Tibial nerve (tissue), 4 donors: Measurements from ENCODE around the gene C1orf232. TPM values are rescaled to one million over a fixed set of nuclear protein-coding genes. Genes with fewer than 3 reads are reported as not detected.

Experiments used
- DNase-seq, 2 donors: peaks; one replicate each; pipeline ENCODE4 v3.0.0-alpha.2; 2019; ENCODE audit warnings: low spot score in 2 of 2
- H3K27ac ChIP-seq, 4 donors: fragments of 200-600 bp; sonication (generic) in 3 of 4; one replicate each; pipeline ENCODE4 v1.5.1; 2017 to 2019; ENCODE audit warnings: mild to moderate bottlenecking in 1 of 4
- H3K27me3 ChIP-seq, 2 donors: fragments of 200-600 bp; sonication (generic) in 1 of 2; one replicate each; pipeline versions ENCODE4 v1.5.1 to v1.6.0; 2017 to 2019
- H3K36me3 ChIP-seq, 3 donors: fragments of 200-600 bp; sonication (generic); one replicate each; pipeline ENCODE4 v1.5.1; 2018 to 2019
- H3K4me1 ChIP-seq, 4 donors: fragments of 200-600 bp; sonication (generic) in 3 of 4; one replicate each; pipeline ENCODE4 v1.5.1; 2017 to 2019
- H3K4me3 ChIP-seq, 4 donors: fragments of 200-600 bp; sonication (generic) in 3 of 4; one replicate each; pipeline ENCODE4 v1.5.1; 2017 to 2019; ENCODE audit warnings: mild to moderate bottlenecking in 1 of 4, moderate library complexity in 1 of 4
- H3K9me3 ChIP-seq, 4 donors: fragments of 200-600 bp; sonication (generic) in 3 of 4; one replicate each; pipeline ENCODE4 v1.5.1; 2017 to 2019
- CTCF ChIP-seq, 5 experiments: fragments of 200-600 bp in 3 of 5; fragments of 450-650 bp in 2 of 5; sonication (generic) in 3 of 5; IDR thresholded peaks; one replicate each; pipeline ENCODE4 v1.5.1; 2016 to 2019; ENCODE audit warnings: antibody characterized with exemption in 5 of 5, mild to moderate bottlenecking in 3 of 5, moderate library complexity in 2 of 5
- EP300 ChIP-seq, 2 donors: sonication (generic); formaldehyde crosslinking; IDR thresholded peaks; one replicate each; pipeline ENCODE4 v1.6.1; 2017; ENCODE audit warnings: antibody characterized with exemption in 2 of 2, mild to moderate bottlenecking in 1 of 2
- POLR2A ChIP-seq, 2 donors: fragments of 450-650 bp; IDR thresholded peaks; one replicate each; pipeline ENCODE4 v1.6.1; 2017; ENCODE audit warnings: antibody characterized with exemption in 2 of 2, mild to moderate bottlenecking in 2 of 2, moderate library complexity in 2 of 2
- WGBS, 2 donors: methylation state at CpG; one replicate each; pipeline ENCODE4 v1.1.5; 2018; 5-methylcytosine and 5-hydroxymethylcytosine counted together
- total RNA-seq, 4 donors: library from RNA; depleted of rRNA; stranded (reverse); fragments of >200 nt; gene quantifications; one replicate each; pipeline ENCODE4 v1.1.0, GENCODE V29; 2016

Gene C1orf232
- total RNA-seq, 4 donors from 2014 or later, result not detected

DNA sequence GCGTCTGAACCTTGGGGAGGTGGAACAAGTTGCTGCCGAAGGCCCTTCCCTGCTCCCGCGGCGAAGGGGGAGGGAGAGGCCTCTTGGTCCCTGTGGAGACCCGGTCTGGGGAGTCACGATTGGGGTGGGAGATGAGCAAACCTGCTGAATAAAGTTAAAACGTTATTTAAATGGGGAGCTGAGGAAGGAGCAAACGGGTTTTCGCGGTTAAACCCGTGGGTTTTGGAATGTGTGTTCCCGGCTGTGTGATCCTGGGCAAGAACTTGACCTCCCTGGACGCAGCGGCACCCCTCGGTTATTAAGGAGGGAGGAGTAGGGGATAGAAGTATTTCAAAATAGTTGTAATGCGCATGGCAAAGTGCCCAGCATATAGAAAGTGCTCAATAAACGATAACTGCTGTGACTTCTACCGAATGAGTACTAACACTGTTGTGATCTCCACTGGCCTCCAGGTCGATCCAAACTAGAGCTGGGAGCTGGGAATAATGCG lies 6.5 kb downstream of the C1orf232 start:
- Histone ChIP-seq H3K4me1 (peaks cover 0 to 31% (median 9%) of the 10 kb centered on the region in 4 donors), H3K9me3 (no peaks in the 10 kb centered on the region), H3K27ac (peak overlapping the region in 1 of 4 donors; percentile 67), H3K27me3 (peaks cover 0 to 34% of the 10 kb centered on the region in 2 donors), H3K36me3 (no peaks in the 10 kb centered on the region), H3K4me3 (peak overlapping the region; percentile 37 to 62 (median 40))
- DNase-seq, result no peak
- 29% methylated on average over 21 of the region's 21 CpGs for WGBS, 2 donors
- TF ChIP-seq POLR2A (IDR thresholded peaks at IDR 0.05), result no peak
- no peak for TF ChIP-seq CTCF (IDR thresholded peaks at IDR 0.05)
- TF ChIP-seq EP300 (IDR thresholded peaks at IDR 0.05), result no peak

DNA sequence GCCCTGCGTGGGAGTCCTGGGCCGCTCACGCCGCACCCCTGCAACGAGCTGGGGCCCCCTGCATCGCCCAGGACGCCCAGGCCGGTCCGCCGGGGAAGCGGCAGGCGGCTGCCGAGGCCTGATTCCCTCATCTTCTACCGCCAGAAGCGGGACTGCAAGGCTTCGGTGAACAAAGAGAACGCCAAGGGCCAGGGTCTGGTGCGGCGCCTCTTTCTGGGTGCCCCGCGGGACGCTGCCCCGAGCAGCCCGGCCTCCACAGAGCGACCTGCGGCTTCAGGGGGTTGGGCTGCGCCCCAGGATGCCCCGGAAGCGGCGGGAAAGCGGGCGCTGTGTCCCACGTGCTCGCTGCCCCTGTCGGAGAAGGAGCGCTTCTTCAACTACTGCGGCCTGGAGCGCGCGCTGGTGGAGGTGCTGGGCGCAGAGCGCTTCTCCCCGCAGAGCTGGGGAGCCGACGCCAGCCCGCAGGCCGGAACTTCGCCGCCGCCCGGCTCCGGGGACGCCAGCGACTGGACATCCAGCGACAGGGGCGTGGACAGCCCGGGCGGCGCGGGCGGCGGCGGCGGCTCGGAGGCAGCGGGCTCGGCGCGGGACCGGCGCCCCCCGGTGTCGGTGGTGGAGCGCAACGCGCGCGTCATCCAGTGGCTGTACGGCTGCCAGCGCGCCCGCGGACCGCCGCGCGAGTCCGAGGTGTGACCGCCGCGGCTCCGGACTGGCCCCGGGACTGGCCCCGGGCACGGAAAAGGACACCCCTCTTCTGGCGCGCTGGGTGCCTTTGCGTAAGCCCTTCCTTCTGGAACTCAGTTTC lies 7.1 kb downstream of the C1orf232 start:
- Histone ChIP-seq H3K9me3 (no peaks in the 10 kb centered on the region), H3K4me3 (peak overlapping the region; percentile 37 to 62 (median 41)), H3K36me3 (no peaks in the 10 kb centered on the region), H3K27ac (peak overlapping the region in 1 of 4 donors; percentile 67), H3K4me1 (peaks cover 0 to 31% (median 9%) of the 10 kb centered on the region in 4 donors), H3K27me3 (peaks cover 0 to 40% of the 10 kb centered on the region in 2 donors)
- WGBS, 2 donors, result 0 to 4% methylated on average over 14 to 82 of the region's 98 CpGs
- no peak for DNase-seq
- TF ChIP-seq CTCF (IDR thresholded peaks at IDR 0.05) (peak in 3 of 5 experiments; percentile 21 to 37 (median 33)), EP300 (IDR thresholded peaks at IDR 0.05) (no peak)

DNA sequence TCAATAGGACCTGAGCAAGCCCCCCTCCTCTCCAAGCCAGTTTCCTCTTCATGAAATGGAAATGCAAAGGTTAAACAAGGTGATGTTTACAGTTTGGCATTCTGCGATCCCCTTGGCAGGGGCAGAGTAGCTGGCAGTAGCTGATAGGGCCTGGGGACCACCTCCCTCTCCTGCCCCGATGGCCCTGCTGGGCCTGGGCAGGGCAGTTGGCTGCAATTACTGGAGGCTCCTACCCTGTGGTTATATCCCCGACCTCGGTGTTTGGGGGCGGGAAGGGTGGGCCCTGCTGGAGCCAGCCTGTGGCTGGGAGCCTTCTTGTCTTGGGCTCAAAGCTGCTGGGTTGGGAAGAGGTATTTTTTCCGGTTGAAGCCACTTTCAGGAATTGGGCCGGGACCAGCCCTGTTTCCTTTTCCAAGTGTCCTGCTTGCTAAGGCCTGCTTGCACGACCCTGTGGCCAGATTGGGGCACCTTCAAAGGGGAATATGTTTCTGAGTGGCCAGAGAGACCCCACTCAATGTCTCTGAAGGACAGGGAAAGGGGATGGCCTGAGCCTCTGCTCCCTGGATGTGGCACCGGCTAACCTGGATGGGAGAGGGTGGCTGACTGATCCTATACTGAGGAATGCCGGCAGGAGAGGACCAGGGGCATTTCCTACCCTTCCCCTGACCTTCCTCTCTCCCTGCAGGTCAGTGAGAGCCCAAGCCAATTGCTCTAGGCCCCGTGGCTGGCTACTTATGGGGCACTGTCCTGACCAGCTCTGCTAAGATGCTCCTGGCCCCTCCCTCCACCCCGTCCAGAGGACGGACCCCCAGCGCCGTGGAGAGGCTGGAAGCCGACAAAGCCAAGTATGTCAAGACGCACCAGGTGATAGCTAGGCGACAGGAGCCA lies 8.0 kb downstream of the C1orf232 start:
- no peak for TF ChIP-seq CTCF (IDR thresholded peaks at IDR 0.05)
- no peak for TF ChIP-seq POLR2A (IDR thresholded peaks at IDR 0.05)
- no peak for TF ChIP-seq EP300 (IDR thresholded peaks at IDR 0.05)
- H3K4me1 ChIP-seq, result peaks cover 0 to 31% (median 9%) of the 10 kb centered on the region in 4 donors
- 49 to 59% methylated on average over 14 to 18 of the region's 18 CpGs for WGBS, 2 donors
- H3K27ac ChIP-seq, result peak overlapping the region in 1 of 4 donors; percentile 67
- H3K4me3 ChIP-seq, result peak overlapping the region; percentile 37 to 62 (median 41)
- H3K27me3 ChIP-seq, result peaks cover 0 to 48% of the 10 kb centered on the region in 2 donors
- H3K9me3 ChIP-seq, result no peaks in the 10 kb centered on the region
- H3K36me3 ChIP-seq, result no peaks in the 10 kb centered on the region
- no peak for DNase-seq

DNA sequence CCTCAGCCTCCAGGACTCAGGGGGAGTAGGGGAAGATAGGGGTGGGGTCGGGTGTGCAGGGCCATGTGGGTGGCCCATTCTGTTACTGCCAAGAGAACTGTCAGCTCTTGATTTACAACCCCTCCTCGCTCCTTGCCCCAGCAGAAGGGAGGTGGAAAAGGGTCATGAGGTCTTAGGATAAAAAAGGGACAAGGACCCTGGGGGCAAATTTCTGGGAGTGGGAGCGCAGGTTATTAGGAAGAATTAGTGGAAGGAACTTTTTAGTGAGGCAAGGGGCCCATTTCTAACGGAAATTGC lies 9.1 kb downstream of the C1orf232 start:
- TF ChIP-seq POLR2A (IDR thresholded peaks at IDR 0.05) (no peak), EP300 (IDR thresholded peaks at IDR 0.05) (no peak), CTCF (IDR thresholded peaks at IDR 0.05) (no peak)
- no peaks in the 10 kb centered on the region for H3K9me3 ChIP-seq
- WGBS, 2 donors, result 56 to 64% methylated on average over 4 of the region's 4 CpGs
- peak overlapping the region in 1 of 4 donors; percentile 17 for H3K27ac ChIP-seq
- no peak for DNase-seq
- peaks cover 0 to 58% of the 10 kb centered on the region in 2 donors for H3K27me3 ChIP-seq
- H3K4me1 ChIP-seq, result peaks cover 0 to 30% (median 9%) of the 10 kb centered on the region in 4 donors
- H3K4me3 ChIP-seq, result peak overlapping the region in 1 of 4 donors; percentile 62
- no peaks in the 10 kb centered on the region for H3K36me3 ChIP-seq
